B cell (primary cell): Measurements from ENCODE around the gene RAB5B. TPM values are rescaled to one million over a fixed set of nuclear protein-coding genes. Genes with fewer than 3 reads are reported as not detected.
A peak's percentile ranks its signal among the peaks of the same experiment; 100 is the strongest.

Experiments used
- ATAC-seq: fragments of 200-7000 bp; cut with Tn5 transposase; one replicate; pipeline ENCODE4 v1.10.0; 2021; ENCODE audit warnings: low read depth, mild to moderate bottlenecking, moderate number of reproducible peaks, moderate library complexity
- CTCF ChIA-PET: fragments of 350-600 bp; sonication (Branson Sonifier 250); formaldehyde crosslinking; loops from one replicate; lab custom pipeline; 2021; ENCODE audit warnings: antibody characterized with exemption, inconsistent platforms; lab: Charles Lee
- POLR2A ChIA-PET: fragments of 350-600 bp; sonication (Branson Sonifier 250); formaldehyde crosslinking; loops from one replicate; lab custom pipeline; 2021; ENCODE audit warnings: antibody characterized with exemption; lab: Charles Lee
- DNase-seq: peaks from one replicate; pipeline ENCODE4 v3.0.0; 2013
- H2AFZ ChIP-seq: 2 replicates; pipeline ENCODE4 v1.6.1; 2012; ENCODE audit warnings: mild to moderate bottlenecking, low read depth, low read length; ENCODE audit not compliant: insufficient read depth, poor library complexity, severe bottlenecking
- H3K27ac ChIP-seq, 2 donors: 1 replicate in 1 of 2; 2 replicates in 1 of 2; pipeline ENCODE4 v1.5.1; 2012 to 2013; ENCODE audit warnings: low read length in 2 of 2, mild to moderate bottlenecking in 2 of 2, moderate library complexity in 1 of 2
- H3K27me3 ChIP-seq, 4 experiments: fragments of 200-600 bp in 1 of 4; sonication (generic) in 1 of 4; replicated peaks in 1 of 4; 1 replicate in 2 of 4; 2 replicates in 2 of 4; pipeline versions ENCODE4 v1.6.1 to v1.7.0; 2013 to 2016; ENCODE audit warnings: low read length in 3 of 4, mild to moderate bottlenecking in 2 of 4, mixed read lengths in 1 of 4, moderate library complexity in 1 of 4; ENCODE audit not compliant: insufficient read depth in 4 of 4, control insufficient read depth in 3 of 4; ENCODE audit errors: control extremely low read depth in 1 of 4
- H3K36me3 ChIP-seq, 2 experiments: replicated peaks in 1 of 2; 1 replicate in 1 of 2; 2 replicates in 1 of 2; pipeline versions ENCODE4 v1.6.1 to v1.7.1; 2013; ENCODE audit warnings: low read length in 1 of 2; ENCODE audit not compliant: insufficient read depth in 2 of 2, control insufficient read depth in 1 of 2; ENCODE audit errors: control extremely low read depth in 1 of 2, extremely low read depth in 1 of 2
- H3K4me1 ChIP-seq, 2 donors: fragments of 200-600 bp in 1 of 2; sonication (generic) in 1 of 2; 1 replicate in 1 of 2; 2 replicates in 1 of 2; pipeline versions ENCODE4 v1.5.1 to v1.6.1; 2013 to 2017; ENCODE audit warnings: low read length in 2 of 2; ENCODE audit not compliant: control insufficient read depth in 2 of 2, insufficient read depth in 2 of 2
- H3K4me2 ChIP-seq: replicated peaks from 2 replicates; pipeline ENCODE3; 2012; ENCODE audit warnings: mild to moderate bottlenecking, low read depth, low read length; ENCODE audit not compliant: poor library complexity, severe bottlenecking
- H3K4me3 ChIP-seq, 5 experiments: fragments of 200-600 bp in 1 of 5; sonication (generic) in 1 of 5; 1 replicate in 3 of 5; 2 replicates in 2 of 5; pipeline versions ENCODE4 v1.5.1 to v1.7.0; 2011 to 2016; ENCODE audit warnings: low read length in 4 of 5, mild to moderate bottlenecking in 4 of 5, low read depth in 2 of 5, control low read depth in 1 of 5, moderate library complexity in 1 of 5; ENCODE audit not compliant: insufficient read depth in 1 of 5; ENCODE audit errors: control extremely low read depth in 1 of 5, extremely low read depth in 1 of 5
- H3K79me2 ChIP-seq: fragments of 200-600 bp; sonication (generic); one replicate; pipeline ENCODE4 v1.6.0; 2016; ENCODE audit warnings: low read length; ENCODE audit not compliant: control insufficient read depth, insufficient read depth
- H3K9ac ChIP-seq: fragments of 200-600 bp; sonication (generic); 2 replicates; pipeline ENCODE4 v1.6.1; 2017; ENCODE audit warnings: mild to moderate bottlenecking, low read length, moderate library complexity
- H3K9me3 ChIP-seq, 3 donors: one replicate each; pipeline versions ENCODE4 v1.6.1 to v1.7.1; 2013; ENCODE audit warnings: low read length in 2 of 3; ENCODE audit not compliant: control insufficient read depth in 2 of 3, insufficient read depth in 1 of 3; ENCODE audit errors: control extremely low read depth in 1 of 3
- H4K20me1 ChIP-seq: 2 replicates; pipeline ENCODE4 v1.6.0; 2012; ENCODE audit warnings: mild to moderate bottlenecking, low read length; ENCODE audit not compliant: insufficient read depth, control insufficient read depth, poor library complexity, severe bottlenecking
- H3K27ac Mint-ChIP-seq: one replicate; pipeline ENCODE4 v1.8.0; 2021; ENCODE audit warnings: mixed read lengths
- H3K27me3 Mint-ChIP-seq: one replicate; pipeline ENCODE4 v1.8.0; 2021; ENCODE audit warnings: mixed read lengths
- H3K4me1 Mint-ChIP-seq: one replicate; pipeline ENCODE4 v1.8.0; 2021; ENCODE audit warnings: mixed read lengths
- H3K4me3 Mint-ChIP-seq: one replicate; pipeline ENCODE4 v1.8.0; 2021; ENCODE audit warnings: mixed read lengths
- H3K9me3 Mint-ChIP-seq: one replicate; pipeline ENCODE4 v1.8.0; 2022; ENCODE audit warnings: mixed read lengths; ENCODE audit not compliant: insufficient read depth
- CTCF ChIP-seq: fragments of 200-600 bp; IDR thresholded peaks from one replicate; pipeline ENCODE4 v1.8.0; 2022; ENCODE audit warnings: antibody characterized with exemption, mild to moderate bottlenecking
- EZH2 ChIP-seq: IDR thresholded peaks from 2 replicates; pipeline ENCODE4 v1.6.1; 2012; ENCODE audit warnings: borderline replicate concordance, low read depth, mild to moderate bottlenecking, moderate library complexity, low read length; ENCODE audit not compliant: insufficient read depth, poor library complexity, severe bottlenecking
- WGBS: methylation state at CpG from one replicate; pipeline ENCODE4 v1.1.5; 2013; ENCODE audit warnings: missing lambda C conversion rate; ENCODE audit not compliant: insufficient coverage; 5-methylcytosine and 5-hydroxymethylcytosine counted together
- intact Hi-C: fragments of 100-400 bp; cut with micrococcal nuclease; formaldehyde crosslinking; loops from one replicate; pipeline ENCODE4 v1.10.0; 2022
- polyA plus RNA-seq: library from polyadenylated mRNA; depleted of rRNA; stranded (reverse); fragments of >200 nt; gene quantifications from 2 replicates; pipeline ENCODE4 v1.2.3, GENCODE V29; 2012
- total RNA-seq, 2 donors: library from RNA; stranded (reverse); fragments of 120-200 nt in 1 of 2; gene quantifications; 1 replicate in 1 of 2; 2 replicates in 1 of 2; pipeline versions ENCODE4 v1.2.3 to v1.2.4, GENCODE V29; 2013 to 2022

RAB5B gene
- total and polyA plus RNA-seq, 2 donors (not counting 1 experiment from before 2014, with no cell fraction given): 42.1 to 111 TPM

DNA sequence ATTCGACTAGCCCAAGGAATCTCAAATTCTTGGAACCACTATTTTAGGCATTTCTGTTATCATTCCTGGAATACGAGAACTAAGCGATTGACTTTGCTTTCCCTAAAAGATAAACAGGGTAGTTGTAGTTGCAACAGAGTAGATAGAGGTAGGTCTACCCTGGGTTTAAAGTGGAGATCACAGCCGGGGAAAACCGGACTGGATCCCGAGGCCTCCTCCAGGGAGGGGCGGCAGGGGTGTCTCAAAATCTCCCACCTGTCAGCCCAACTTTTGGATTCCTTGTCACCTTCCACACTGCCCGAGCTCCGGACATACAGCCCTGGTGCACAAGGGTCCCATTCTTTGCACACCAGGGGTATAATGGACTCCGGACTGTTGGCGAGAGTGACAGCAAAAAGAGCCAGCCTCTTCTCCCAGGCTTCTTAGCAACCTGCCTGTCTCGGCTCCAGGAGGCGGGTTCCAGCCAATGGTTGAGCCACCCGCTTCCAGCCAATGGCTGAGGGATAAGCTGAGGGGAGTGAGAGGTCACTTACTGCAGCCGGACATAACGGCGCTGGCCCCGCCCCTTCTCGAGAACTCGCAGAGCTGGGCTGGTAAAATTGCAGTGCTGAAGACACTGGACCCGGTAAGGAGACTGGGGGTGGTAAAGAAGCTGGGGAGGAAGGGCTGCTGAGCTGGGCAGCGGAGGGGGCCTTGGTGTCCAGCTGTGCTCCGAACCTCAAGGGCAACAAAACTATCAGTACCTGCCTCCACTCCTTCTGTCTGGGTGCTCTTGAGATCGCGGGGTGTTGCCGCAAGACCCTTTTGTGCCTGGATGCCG is 23.0 kb downstream of the RAB5B start, which contains the start of gene SUOX:
SUOX (plus strand) TSS at position 562 of the 820 bp plus-strand sequence. CDS start 4,946 bp downstream, outside the sequence.
- WGBS: 2% methylated on average over 22 of the region's 27 CpGs

More for the DNA sequence above, 23.0 kb downstream of the RAB5B start, which contains the start of gene SUOX:
- H3K27ac Mint-ChIP-seq: peak within 1 kb of the TSS; percentile 71
- DNase-seq (peak; percentile 46), ATAC-seq (peak; percentile 74)
- Histone ChIP-seq H2AFZ (peak within 1 kb of the TSS; percentile 59), H4K20me1 (no peaks in the 10 kb centered on the region), H3K9me3 (no peaks in the 10 kb centered on the region), H3K36me3 (peaks cover 0 to 26% of the 10 kb centered on the region in 2 experiments), H3K4me1 (peaks cover 13 to 18% of the 10 kb centered on the region in 2 donors), H3K4me2 (peak within 1 kb of the TSS; percentile 78), H3K27ac (no peak within 1 kb of the TSS), H3K79me2 (no peaks in the 10 kb centered on the region), H3K9ac (peak within 1 kb of the TSS; percentile 47), H3K4me3 (peak within 1 kb of the TSS; percentile 32 to 48 (median 41)), H3K27me3 (peaks cover 0 to 4% (median 0%) of the 10 kb centered on the region in 4 experiments)
- H3K9me3 Mint-ChIP-seq: no peaks in the 10 kb centered on the region
- peak within 1 kb of the TSS; percentile 84 for H3K4me3 Mint-ChIP-seq
- intact Hi-C loops: loop anchor here (1.0 to 5.0 kb wide), 5 partner anchors 23 to 194 kb away; partner anchors contain the start of genes ESYT1, RAB5B and RPS26
- ChIA-PET CTCF (interaction anchor here (1.1 to 4.4 kb wide), 24 partner anchors 10 to 257 kb away, joined by 3 to 33 read pairs (median 6); partner anchors contain the start of gene RAB5B), POLR2A (interaction anchor here (0.8 to 2.5 kb wide), 2 partner anchors 23 to 44 kb away, joined by 6 to 9 read pairs; partner anchors contain the start of gene RAB5B)
- peaks cover 21% of the 10 kb centered on the region for H3K4me1 Mint-ChIP-seq
- TF ChIP-seq CTCF: no peak
- no peak for TF ChIP-seq EZH2
- no peaks in the 10 kb centered on the region for H3K27me3 Mint-ChIP-seq
